Measurements from ENCODE around the gene FKBP4. TPM values are rescaled to one million over a fixed set of nuclear protein-coding genes. Genes with fewer than 3 reads are reported as not detected.

FKBP4 gene, protein sequence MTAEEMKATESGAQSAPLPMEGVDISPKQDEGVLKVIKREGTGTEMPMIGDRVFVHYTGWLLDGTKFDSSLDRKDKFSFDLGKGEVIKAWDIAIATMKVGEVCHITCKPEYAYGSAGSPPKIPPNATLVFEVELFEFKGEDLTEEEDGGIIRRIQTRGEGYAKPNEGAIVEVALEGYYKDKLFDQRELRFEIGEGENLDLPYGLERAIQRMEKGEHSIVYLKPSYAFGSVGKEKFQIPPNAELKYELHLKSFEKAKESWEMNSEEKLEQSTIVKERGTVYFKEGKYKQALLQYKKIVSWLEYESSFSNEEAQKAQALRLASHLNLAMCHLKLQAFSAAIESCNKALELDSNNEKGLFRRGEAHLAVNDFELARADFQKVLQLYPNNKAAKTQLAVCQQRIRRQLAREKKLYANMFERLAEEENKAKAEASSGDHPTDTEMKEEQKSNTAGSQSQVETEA
- 100 to 1,000 TPM; 129 to 182 TPM for total RNA-seq

DNA sequence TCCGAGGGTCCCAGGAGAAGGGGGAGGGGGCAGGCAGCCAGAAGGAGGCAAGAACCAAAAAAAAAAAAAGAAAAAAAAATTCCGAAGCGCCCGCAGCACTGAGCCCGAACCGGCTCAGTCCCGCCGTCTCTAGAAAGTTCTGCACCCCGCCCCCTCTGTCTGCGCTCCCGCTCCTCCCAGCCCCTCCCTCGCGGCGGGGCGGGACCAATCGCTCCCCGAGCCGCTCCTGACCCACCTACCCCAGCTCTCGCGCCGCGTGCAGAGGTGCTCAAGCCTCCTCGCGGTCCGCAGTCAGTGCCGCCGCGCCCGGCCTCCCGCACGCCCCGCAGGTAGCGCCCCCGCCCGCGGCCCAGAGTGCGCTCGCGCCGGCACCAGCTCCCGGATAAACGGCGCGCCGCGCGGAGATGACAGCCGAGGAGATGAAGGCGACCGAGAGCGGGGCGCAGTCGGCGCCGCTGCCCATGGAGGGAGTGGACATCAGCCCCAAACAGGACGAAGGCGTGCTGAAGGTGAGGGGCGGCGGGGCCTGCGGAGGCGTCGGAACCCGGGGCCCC lies at the start of gene FKBP4:
Gene FKBP4 (plus strand): TSS at position 235 of the 554 bp plus-strand sequence. CDS start 170 bp downstream, at position 405.
- peak within 1 kb of the TSS; percentile 67 for H3K27ac Mint-ChIP-seq
- ATAC-seq (peak; percentile 90), DNase-seq (peak; percentile 95)
- ChIA-PET POLR2A (interaction anchor here (0.7 to 1.5 kb wide), 3 partner anchors 82 to 1335 kb away, joined by 3 to 4 read pairs (median 3); partner anchors contain the start of genes FOXM1 and RHNO1), CTCF (interaction anchor here (1.0 kb wide), 1 partner anchor 104 kb away, joined by 5 read pairs; no protein-coding TSS in a partner anchor)
- H3K36me3 Mint-ChIP-seq (ENCODE audit: low read depth): peaks cover 36% of the 10 kb centered on the region
- no peaks in the 10 kb centered on the region for H3K9me3 Mint-ChIP-seq (ENCODE audit: low read depth)
- H3K4me1 Mint-ChIP-seq: peaks cover 20% of the 10 kb centered on the region
- H3K27me3 Mint-ChIP-seq: no peaks in the 10 kb centered on the region
- H3K4me3 Mint-ChIP-seq: peak within 1 kb of the TSS; percentile 90
- intact Hi-C loops (cut with DNase I, micrococcal nuclease): loop anchor here (1.0 to 10.0 kb wide), 5 partner anchors 17 to 1100 kb away; partner anchors contain the start of genes ITFG2 (in 2 of the 2), ADIPOR2 (in 1 of the 2), FOXM1 (in 1 of the 2) and RHNO1 (in 1 of the 2)

- H3K9me3 Mint-ChIP-seq (ENCODE audit: low read depth): peaks cover 2% of the 10 kb centered on the region
- H3K27me3 Mint-ChIP-seq: peaks cover 2% of the 10 kb centered on the region
- H3K36me3 Mint-ChIP-seq (ENCODE audit: low read depth): no peaks in the 10 kb centered on the region
- no peak overlapping the region for H3K27ac Mint-ChIP-seq
- ATAC-seq: no peak
- no peak for DNase-seq
- H3K4me3 Mint-ChIP-seq: no peak overlapping the region
- ChIA-PET POLR2A (no interaction called here), CTCF (no interaction called here)
- intact Hi-C loops (cut with DNase I, micrococcal nuclease): no loop called here
- no peaks in the 10 kb centered on the region for H3K4me1 Mint-ChIP-seq
Measured at GRCh38 chr12:2745655-2746054, 49.1 kb upstream of the FKBP4 start.

DNA sequence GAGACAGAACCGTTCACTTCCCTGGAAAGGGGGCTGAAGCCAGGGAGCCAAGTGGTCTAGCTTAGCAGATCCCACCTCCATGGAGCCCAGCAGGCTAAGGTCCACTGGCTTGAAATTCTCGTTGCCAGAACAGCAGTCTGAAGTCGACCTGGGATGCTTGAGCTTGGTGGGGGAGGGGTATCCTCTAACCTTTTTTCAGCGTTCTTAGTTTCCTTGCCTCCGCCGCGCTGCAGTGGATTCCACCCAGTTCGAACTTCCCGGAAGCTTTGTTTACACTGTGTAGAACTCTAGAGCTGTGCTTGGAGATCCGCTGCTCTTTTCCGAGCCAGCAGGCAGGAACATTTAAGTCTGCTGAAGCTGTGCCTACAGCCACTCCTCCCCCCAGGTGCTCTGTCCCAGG lies 45.2 kb upstream of the FKBP4 start:
- H3K36me3 Mint-ChIP-seq (ENCODE audit: low read depth): no peaks in the 10 kb centered on the region
- CTCF ChIA-PET: no interaction called here

DNA sequence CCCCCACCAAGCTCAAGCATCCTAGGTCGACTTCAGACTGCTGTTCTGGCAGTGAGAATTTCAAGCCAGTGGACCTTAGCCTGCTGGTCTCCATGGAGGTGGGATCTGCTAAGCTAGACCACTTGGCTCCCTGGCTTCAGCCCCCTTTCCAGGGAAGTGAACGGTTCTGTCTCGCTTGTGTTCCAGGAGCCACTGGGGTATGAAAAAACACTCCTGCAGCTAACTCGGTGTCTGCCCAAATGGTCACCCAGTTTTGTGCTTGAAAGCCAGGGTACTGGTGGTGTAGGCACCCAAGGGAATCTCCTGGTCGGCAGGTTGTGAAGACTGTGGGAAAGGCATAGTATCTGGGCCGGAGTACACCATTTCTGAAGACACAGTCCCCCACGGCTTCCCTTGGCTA lies 44.6 kb upstream of the FKBP4 start:
- H3K27ac Mint-ChIP-seq: no peak overlapping the region
- peaks cover 2% of the 10 kb centered on the region for H3K9me3 Mint-ChIP-seq (ENCODE audit: low read depth)
- no peaks in the 10 kb centered on the region for H3K36me3 Mint-ChIP-seq (ENCODE audit: low read depth)
- no peak overlapping the region for H3K4me3 Mint-ChIP-seq
- H3K4me1 Mint-ChIP-seq: no peaks in the 10 kb centered on the region
- intact Hi-C loops (cut with DNase I, micrococcal nuclease): no loop called here
- DNase-seq (no peak), ATAC-seq (no peak)
- ChIA-PET POLR2A (no interaction called here), CTCF (no interaction called here)
- peaks cover 17% of the 10 kb centered on the region for H3K27me3 Mint-ChIP-seq

More for the DNA sequence above, 45.2 kb upstream of the FKBP4 start:
- Mint-ChIP-seq H3K27me3 (peaks cover 17% of the 10 kb centered on the region), H3K9me3 (ENCODE audit: low read depth) (peaks cover 2% of the 10 kb centered on the region), H3K4me3 (no peak overlapping the region), H3K4me1 (no peaks in the 10 kb centered on the region), H3K27ac (no peak overlapping the region)
- ATAC-seq (no peak), DNase-seq (no peak)
- POLR2A ChIA-PET: no interaction called here
- intact Hi-C loops (cut with DNase I, micrococcal nuclease): no loop called here

DNA sequence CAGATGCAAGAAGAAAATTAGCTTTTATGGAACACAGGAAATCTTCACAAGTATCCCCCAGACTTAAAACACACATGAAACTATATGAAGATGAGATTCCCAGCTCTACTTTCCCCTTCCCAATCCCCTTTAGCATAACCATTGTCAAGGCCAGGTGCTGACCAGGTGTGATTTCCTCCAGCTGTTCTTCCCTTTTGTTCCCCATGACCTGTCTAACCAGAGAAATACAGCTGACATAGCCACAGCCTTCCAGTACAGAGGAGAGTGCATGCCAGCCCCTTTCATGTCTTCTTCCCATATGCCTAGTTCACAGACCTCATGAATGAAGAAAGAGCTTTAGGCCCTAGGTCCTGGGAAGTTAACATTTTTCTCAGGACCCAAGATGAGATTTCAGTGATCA lies 43.5 kb upstream of the FKBP4 start:
- peaks cover 2% of the 10 kb centered on the region for H3K9me3 Mint-ChIP-seq (ENCODE audit: low read depth)
- no peak overlapping the region for H3K4me3 Mint-ChIP-seq
- DNase-seq (no peak), ATAC-seq (no peak)
- no peaks in the 10 kb centered on the region for H3K4me1 Mint-ChIP-seq
- intact Hi-C loops (cut with DNase I, micrococcal nuclease): no loop called here
- peaks cover 16% of the 10 kb centered on the region for H3K27me3 Mint-ChIP-seq
- ChIA-PET CTCF (interaction anchor here (0.5 to 0.8 kb wide), 4 partner anchors 43 to 549 kb away, joined by 3 to 4 read pairs (median 4); no protein-coding TSS in a partner anchor), POLR2A (no interaction called here)
- no peaks in the 10 kb centered on the region for H3K36me3 Mint-ChIP-seq (ENCODE audit: low read depth)
- H3K27ac Mint-ChIP-seq: no peak overlapping the region

DNA sequence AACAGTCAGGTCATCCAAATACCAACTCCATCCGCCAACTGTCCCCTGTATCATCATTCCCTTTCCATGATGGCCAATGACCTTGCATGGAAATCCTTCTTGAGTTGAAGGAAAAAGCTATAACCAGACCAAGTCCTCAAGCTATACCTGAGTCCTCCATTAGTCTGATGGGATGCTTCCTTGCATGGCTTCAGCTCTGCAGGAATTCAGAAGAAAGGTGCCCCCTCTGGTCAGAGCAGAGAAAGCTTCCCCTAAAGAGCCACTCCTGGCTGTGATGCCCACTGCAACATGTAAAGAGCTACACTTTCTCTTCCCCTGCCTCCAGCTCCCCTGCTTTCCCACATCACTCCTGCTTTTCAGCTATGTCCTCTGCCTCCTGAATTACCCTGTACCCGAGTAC lies 43.1 kb upstream of the FKBP4 start:
- H3K4me3 Mint-ChIP-seq: no peak overlapping the region
- H3K9me3 Mint-ChIP-seq (ENCODE audit: low read depth): no peaks in the 10 kb centered on the region
- ChIA-PET POLR2A (no interaction called here), CTCF (interaction anchor here (0.5 to 0.7 kb wide), 3 partner anchors 76 to 549 kb away, joined by 3 to 4 read pairs (median 4); no protein-coding TSS in a partner anchor)
- H3K36me3 Mint-ChIP-seq (ENCODE audit: low read depth): no peaks in the 10 kb centered on the region
- ATAC-seq (no peak), DNase-seq (no peak)
- intact Hi-C loops (cut with DNase I, micrococcal nuclease): loop anchor here in 1 of 2 experiments (1.0 to 2.0 kb wide), 4 partner anchors 61 to 139 kb away; partner anchors contain the start of gene TULP3
- peaks cover 16% of the 10 kb centered on the region for H3K27me3 Mint-ChIP-seq
- H3K27ac Mint-ChIP-seq: no peak overlapping the region
- no peaks in the 10 kb centered on the region for H3K4me1 Mint-ChIP-seq

GRCh38 chr12:2752676-2753371 lies 41.9 kb upstream of the FKBP4 start:
- no peak overlapping the region for H3K4me3 Mint-ChIP-seq
- POLR2A ChIA-PET: interaction anchor here (0.5 kb wide), 1 partner anchor 67 kb away, joined by 4 read pairs; no protein-coding TSS in a partner anchor
- CTCF ChIA-PET: interaction anchor here (0.6 to 1.0 kb wide), 2 partner anchors 29 to 33 kb away, joined by 3 read pairs; no protein-coding TSS in a partner anchor

DNA sequence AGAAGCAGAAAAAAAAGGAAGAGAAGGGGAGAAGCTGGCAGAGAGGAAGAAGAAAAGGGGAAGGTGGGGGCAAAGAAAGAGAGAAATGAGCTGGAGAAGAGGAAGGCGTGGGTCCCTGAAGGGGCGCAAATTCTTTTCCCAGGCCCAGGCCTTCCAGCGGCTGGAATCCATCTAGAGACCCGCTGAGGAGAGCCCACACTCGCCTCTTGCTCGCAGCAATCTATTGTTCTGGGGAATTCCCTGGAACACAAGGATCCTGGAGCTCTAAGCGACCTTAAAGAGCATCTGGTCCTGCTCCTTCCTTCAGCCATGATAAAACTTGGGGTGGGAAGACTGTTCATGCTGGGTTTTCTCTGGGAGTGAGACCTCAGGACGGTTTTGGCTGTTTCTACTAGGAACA lies 41.2 kb upstream of the FKBP4 start:
- intact Hi-C loops (cut with DNase I, micrococcal nuclease): loop anchor here in 1 of 2 experiments (2.0 kb wide), 1 partner anchor 63 kb away; no protein-coding TSS in a partner anchor
- H3K4me3 Mint-ChIP-seq: no peak overlapping the region

More at GRCh38 chr12:2752676-2753371, 41.9 kb upstream of the FKBP4 start:
- no peaks in the 10 kb centered on the region for H3K9me3 Mint-ChIP-seq (ENCODE audit: low read depth)
- no peaks in the 10 kb centered on the region for H3K4me1 Mint-ChIP-seq
- H3K36me3 Mint-ChIP-seq (ENCODE audit: low read depth): no peaks in the 10 kb centered on the region
- DNase-seq (peak; percentile 92), ATAC-seq (peak; percentile 99)
- intact Hi-C loops (cut with DNase I, micrococcal nuclease): loop anchor here in 1 of 2 experiments (1.0 to 2.0 kb wide), 4 partner anchors 60 to 137 kb away; partner anchors contain the start of gene TULP3
- H3K27me3 Mint-ChIP-seq: peaks cover 22% of the 10 kb centered on the region
- H3K27ac Mint-ChIP-seq: no peak overlapping the region

GRCh38 chr12:2754208-2754607 lies 40.6 kb upstream of the FKBP4 start:
- Mint-ChIP-seq H3K4me1 (no peaks in the 10 kb centered on the region), H3K27ac (no peak overlapping the region), H3K9me3 (ENCODE audit: low read depth) (no peaks in the 10 kb centered on the region), H3K36me3 (ENCODE audit: low read depth) (no peaks in the 10 kb centered on the region), H3K27me3 (peaks cover 27% of the 10 kb centered on the region), H3K4me3 (no peak overlapping the region)
- DNase-seq (no peak), ATAC-seq (no peak)
- ChIA-PET POLR2A (no interaction called here), CTCF (interaction anchor here (0.6 kb wide), 2 partner anchors 58 to 1120 kb away, joined by 4 read pairs; no protein-coding TSS in a partner anchor)
- intact Hi-C loops (cut with DNase I, micrococcal nuclease): no loop called here

More for the DNA sequence above, 41.2 kb upstream of the FKBP4 start:
- Mint-ChIP-seq H3K36me3 (ENCODE audit: low read depth) (no peaks in the 10 kb centered on the region), H3K27me3 (peaks cover 27% of the 10 kb centered on the region), H3K27ac (no peak overlapping the region), H3K9me3 (ENCODE audit: low read depth) (no peaks in the 10 kb centered on the region), H3K4me1 (no peaks in the 10 kb centered on the region)
- ATAC-seq (no peak), DNase-seq (no peak)
- CTCF ChIA-PET: no interaction called here
- POLR2A ChIA-PET: no interaction called here

DNA sequence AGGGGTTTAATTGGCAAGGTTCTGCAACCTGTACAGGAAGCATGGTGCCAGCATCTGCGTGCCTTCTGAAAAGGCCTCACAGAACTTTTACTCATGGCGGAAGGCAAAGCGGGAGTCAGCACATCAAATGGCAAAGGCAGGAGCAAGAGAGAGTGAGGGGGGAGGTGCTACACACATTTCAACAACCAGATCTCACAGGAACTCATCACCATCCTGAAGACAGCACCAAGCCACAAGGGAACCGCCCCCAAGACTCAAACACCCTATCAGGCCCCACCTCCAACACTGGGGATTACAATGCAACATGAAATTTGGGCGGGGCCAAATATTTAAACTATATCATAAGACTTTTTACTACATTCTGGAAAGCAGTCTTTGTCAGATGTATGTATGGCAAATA lies 38.0 kb upstream of the FKBP4 start:
- H3K4me1 Mint-ChIP-seq: no peaks in the 10 kb centered on the region
- H3K27ac Mint-ChIP-seq: no peak overlapping the region
- ChIA-PET POLR2A (no interaction called here), CTCF (no interaction called here)
- peaks cover 23% of the 10 kb centered on the region for H3K27me3 Mint-ChIP-seq
- intact Hi-C loops (cut with DNase I, micrococcal nuclease): no loop called here
- no peaks in the 10 kb centered on the region for H3K36me3 Mint-ChIP-seq (ENCODE audit: low read depth)
- no peak for DNase-seq
- H3K4me3 Mint-ChIP-seq: no peak overlapping the region
- H3K9me3 Mint-ChIP-seq (ENCODE audit: low read depth): no peaks in the 10 kb centered on the region
- no peak for ATAC-seq

- CTCF ChIA-PET: no interaction called here
- Mint-ChIP-seq H3K9me3 (ENCODE audit: low read depth) (no peaks in the 10 kb centered on the region), H3K27ac (no peak overlapping the region), H3K4me3 (no peak overlapping the region), H3K27me3 (peaks cover 13% of the 10 kb centered on the region), H3K4me1 (no peaks in the 10 kb centered on the region), H3K36me3 (ENCODE audit: low read depth) (no peaks in the 10 kb centered on the region)
- POLR2A ChIA-PET: no interaction called here
- DNase-seq (no peak), ATAC-seq (no peak)
- intact Hi-C loops (cut with DNase I, micrococcal nuclease): no loop called here
Measured at GRCh38 chr12:2759733-2760132, 35.0 kb upstream of the FKBP4 start.
